ENCODE data around the gene EIF4E1B. TPM values are rescaled to one million over a fixed set of nuclear protein-coding genes. Genes with fewer than 3 reads are reported as not detected.

Gene EIF4E1B
- total RNA-seq, 1 donor from 2014 or later: not detected

DNA sequence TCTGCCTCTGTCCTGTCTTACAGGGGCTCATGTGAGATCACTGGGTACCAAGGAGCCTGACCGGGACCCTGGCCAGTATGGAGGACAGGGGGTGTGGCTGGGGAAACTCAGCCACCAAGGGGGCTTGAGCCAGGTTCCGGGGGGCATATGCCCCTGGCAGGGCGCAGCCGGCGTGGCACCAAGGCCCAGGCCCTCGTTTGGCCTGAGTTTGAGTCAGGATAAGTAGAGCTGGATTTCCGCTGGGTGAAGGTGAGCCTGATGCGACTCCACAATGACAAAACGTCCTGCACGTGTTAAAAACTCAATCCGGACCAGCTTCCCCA is 16.2 kb downstream of the EIF4E1B start:
- no peak for DNase-seq (ENCODE audit: low read depth, low spot score)

- DNase-seq (ENCODE audit: low read depth, low spot score): peak; percentile 93
Measured at GRCh38 chr5:176647030-176647842, 16.8 kb downstream of the EIF4E1B start, which contains the start of gene TSPAN17. TSS of gene TSPAN17 (plus strand) at chr5:176647484. CDS start at chr5:176647616, 132 bp downstream.

DNA sequence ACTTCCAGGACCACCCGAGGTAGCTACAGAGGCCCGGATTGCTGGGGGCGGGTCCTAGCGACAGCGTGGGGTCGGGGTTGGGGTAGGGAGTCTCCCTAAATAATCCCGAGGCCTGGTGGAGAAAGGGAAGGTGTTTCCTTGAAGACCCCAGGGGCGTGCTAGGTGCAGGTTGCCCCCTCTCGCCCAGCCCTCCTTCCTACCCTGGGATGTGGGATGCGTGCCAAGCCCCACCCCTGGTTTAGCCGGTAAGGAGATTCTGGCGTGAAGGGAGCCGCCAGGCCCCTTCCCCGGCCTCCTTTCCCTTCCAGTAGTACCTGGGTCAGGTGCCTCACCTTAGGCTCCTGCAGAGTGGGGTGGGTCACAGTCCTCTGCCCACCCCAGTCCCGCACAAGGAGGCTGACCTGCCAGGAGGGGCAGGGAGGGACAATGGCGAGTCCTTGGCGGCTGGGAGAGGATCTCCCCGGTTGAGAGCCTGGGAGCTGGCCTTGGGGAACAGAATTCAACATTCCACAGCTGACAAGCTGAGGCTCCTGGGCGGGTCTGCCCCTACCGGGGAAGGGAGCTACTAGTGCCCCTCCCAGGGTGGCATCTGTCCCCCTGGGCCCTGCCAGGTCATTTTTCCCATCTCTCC is 17.5 kb downstream of the EIF4E1B start:
- DNase-seq (ENCODE audit: low read depth, low spot score): no peak

DNA sequence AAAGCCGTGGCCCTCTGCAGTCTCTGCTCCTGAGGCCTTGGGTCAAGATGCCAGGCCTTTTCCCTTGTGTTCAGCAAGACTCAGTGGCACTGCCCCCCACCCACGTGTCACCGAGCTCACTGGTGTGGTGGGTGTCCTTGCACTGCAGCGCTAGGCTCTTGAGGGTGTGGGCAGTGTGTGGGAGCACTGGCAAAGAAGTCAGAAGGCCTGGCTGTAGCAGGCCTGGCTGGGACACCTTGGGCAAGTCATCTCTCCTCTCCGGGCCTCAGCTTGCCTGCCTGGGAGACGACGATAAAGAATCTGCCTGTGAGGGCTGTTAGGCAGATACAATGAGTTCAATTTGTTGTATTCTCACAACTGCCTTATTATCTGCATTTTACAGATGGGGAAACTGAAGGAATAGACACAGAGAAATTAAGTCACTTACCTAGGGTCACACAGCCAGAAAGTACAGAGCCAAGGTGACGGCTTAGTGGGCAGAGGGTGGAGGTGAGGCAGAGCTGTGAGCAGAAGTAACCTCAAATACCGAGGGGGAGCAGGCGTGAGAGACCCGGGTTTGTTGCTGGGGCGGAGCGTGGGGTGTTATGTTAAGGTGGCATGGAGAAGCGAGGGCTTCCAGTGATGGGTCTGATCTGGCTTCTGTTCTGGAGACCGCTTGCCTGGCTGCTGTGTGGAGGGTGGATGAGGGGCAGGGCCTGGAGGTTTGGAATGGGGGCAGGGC is 18.2 kb downstream of the EIF4E1B start:
- no peak for DNase-seq (ENCODE audit: low read depth, low spot score)

GRCh38 chr5:176650354-176650884 is 19.9 kb downstream of the EIF4E1B start:
- DNase-seq (ENCODE audit: low read depth, low spot score): no peak

DNA sequence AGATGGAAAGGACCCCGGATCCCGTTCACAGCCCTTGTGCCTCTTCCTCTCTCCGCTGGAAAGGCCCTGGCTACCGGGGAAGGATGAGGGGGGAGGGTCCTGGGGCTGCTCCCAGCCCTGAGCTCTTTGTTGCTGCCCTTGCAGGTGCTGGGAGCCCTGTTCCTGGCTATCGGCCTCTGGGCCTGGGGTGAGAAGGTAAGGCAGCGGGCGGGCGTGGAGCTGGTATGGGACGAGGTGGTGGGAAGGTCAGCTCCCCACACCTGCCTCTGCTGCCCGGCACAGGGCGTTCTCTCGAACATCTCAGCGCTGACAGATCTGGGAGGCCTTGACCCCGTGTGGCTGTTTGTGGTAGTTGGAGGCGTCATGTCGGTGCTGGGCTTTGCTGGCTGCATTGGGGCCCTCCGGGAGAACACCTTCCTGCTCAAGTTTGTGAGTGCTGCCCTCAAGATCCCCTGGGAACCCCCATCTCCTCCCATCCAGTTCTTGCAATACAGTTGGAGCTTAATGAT is 21.1 kb downstream of the EIF4E1B start:
- no peak for DNase-seq (ENCODE audit: low read depth, low spot score)

DNA sequence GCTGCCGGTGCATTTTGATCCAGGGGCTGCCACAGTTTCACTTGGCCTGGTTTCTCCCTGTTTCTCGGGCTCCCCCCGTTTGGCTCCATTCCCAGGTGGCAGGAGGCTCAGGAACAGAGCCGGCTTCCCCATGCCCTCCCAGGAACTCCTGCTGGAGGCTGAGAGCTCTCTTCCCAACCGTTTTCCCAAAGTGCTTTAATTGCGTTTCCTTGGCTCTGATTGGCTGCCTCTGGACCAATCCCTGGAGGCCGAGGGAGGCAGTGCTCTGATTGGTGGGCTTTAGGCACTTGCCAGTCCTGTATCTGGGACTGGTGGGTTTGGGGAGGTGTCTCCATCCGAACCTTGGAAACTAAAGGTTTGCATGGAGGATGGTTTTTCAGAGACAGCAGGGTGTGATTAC is 21.7 kb downstream of the EIF4E1B start:
- DNase-seq (ENCODE audit: low read depth, low spot score): no peak

GRCh38 chr5:176653401-176654385 is 23.2 kb downstream of the EIF4E1B start:
- DNase-seq (ENCODE audit: low read depth, low spot score): no peak

DNA sequence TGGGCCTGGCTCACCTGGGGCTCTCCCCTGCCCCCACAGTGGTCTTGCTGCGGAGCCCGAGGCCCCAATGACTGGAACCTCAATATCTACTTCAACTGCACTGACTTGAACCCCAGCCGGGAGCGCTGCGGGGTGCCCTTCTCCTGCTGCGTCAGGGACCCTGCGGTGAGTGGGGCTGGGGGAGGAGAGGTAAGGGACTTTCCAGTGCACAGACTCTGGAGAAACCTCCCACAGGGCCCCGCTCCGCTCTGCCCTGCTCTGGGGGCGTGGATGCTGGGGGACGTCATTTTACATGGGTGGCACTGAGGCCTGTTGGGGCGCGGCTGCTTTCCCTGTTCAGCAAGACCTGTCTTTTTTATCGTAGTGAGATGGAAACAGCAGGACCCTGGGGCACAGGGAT is 24.4 kb downstream of the EIF4E1B start:
- no peak for DNase-seq (ENCODE audit: low read depth, low spot score)

DNA sequence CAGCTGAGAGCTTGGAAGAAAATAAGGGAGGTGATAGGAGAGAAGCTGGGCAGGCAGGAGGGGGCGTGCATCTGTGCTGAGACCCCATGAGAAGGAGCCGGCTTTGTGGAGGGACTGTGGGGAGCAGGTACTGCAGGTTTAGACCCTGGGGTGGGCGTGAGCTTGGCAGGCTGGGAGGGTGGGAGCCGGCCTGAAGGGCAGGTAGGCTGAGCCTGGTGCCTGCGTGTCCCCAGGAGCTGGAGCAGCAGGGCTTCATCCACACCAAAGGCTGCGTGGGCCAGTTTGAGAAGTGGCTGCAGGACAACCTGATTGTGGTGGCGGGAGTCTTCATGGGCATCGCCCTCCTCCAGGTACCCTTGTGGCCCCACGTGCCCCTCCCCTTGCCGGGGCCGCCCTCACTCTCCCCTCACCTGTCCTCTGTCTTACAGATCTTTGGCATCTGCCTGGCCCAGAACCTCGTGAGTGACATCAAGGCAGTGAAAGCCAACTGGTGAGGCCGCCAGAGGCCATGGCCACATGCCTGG is 26.1 kb downstream of the EIF4E1B start:
- DNase-seq (ENCODE audit: low read depth, low spot score): no peak

- DNase-seq (ENCODE audit: low read depth, low spot score): peak; percentile 27
Measured at GRCh38 chr5:176658007-176658599, 27.6 kb downstream of the EIF4E1B start.

DNA sequence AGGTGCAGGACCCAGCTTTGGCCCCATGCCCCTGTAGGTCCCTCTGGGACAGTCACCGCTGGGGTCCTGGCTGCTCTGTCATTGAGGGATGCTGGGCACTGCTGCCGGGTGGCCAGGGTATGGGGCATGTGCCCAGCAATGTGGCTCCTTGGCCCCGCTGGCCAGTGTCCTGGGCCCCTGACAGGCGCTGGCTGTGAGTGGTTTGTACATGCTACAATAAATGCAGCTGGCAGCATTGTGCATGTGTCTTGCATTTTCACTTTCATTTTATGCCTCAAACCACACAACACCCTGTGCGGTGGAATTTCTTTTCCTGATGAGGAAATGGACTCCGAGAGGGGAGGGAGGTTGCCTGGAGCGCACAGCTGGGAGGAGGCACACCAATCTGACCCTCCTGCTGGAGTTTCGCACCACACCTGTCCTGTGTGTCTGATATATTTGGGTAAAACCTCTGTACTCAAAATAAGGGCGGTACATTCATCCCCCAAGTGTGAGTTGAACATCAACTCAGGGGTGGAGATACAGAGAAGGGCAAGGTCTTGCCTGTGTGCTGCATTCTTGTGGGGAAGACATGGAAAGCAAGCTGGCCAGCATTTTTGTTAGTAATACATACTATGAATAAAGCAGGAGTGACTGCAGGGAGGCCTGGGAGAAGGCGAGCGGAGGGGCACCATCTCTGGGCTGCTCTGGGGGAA is 28.5 kb downstream of the EIF4E1B start:
- no peak for DNase-seq (ENCODE audit: low read depth, low spot score)

GRCh38 chr5:176659512-176659839 is 29.0 kb downstream of the EIF4E1B start:
- DNase-seq (ENCODE audit: low read depth, low spot score): no peak

GRCh38 chr5:176659860-176660461 is 29.5 kb downstream of the EIF4E1B start:
- DNase-seq (ENCODE audit: low read depth, low spot score): no peak

DNA sequence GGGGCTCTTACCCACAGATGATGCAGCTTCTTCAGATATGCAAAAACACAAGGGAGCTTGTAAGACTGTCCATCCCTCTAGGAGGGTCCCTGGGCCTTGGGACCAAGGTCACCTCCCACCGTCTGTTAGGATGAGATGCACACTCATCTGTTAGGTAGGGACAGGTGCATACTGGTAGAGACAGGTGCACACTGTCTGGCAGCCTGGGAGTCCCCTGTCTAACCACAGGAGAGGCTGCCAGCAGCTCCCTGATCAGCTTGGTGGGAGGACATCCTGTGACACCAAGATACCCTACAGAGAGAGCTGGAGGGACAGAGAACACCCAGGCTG is 30.0 kb downstream of the EIF4E1B start:
- DNase-seq (ENCODE audit: low read depth, low spot score): no peak

DNA sequence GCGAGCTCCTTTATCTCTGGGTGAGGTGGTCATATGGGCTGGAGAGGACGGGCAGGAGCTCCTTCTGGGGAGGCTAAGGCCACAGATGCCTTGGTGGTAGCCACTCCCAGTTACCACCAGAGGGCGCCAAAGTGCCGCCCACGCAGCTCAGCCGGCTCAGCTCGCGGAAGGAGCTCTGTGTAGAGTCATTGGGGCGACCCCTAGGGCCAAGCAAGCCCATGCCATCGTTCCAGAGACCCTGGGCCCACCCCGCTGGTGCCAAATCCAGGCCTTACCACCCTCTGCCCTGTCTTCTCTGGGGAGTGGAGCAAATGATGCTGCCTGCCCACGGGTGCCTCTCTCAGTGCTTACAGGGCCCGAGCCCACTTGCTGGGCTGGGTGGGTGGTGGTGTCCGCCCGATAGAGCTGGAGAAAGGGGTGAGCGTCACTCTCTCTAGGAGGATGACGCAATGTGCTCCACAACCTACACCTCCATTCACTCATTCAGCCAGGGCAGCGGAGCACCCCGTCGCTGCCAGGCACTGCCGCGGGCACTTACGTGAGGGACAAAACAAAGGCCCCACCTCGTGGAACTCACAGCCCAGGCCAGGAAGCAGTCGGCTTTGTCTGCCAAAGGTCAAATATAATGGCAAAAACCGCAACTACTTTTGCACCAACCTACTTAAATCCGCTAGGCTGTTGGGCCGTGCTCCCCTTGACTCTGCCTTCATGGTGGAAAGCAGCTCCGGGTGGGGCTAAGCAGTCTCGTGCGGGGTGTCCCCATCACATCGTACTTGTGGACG is 30.6 kb downstream of the EIF4E1B start:
- DNase-seq (ENCODE audit: low read depth, low spot score): peak; percentile 37

GRCh38 chr5:176661676-176662075 is 31.2 kb downstream of the EIF4E1B start:
- no peak for DNase-seq (ENCODE audit: low read depth, low spot score)

Measured in pulmonary artery endothelial cell (primary cell).